ENCODE results near the gene SRC.

Gene SRC

DNA sequence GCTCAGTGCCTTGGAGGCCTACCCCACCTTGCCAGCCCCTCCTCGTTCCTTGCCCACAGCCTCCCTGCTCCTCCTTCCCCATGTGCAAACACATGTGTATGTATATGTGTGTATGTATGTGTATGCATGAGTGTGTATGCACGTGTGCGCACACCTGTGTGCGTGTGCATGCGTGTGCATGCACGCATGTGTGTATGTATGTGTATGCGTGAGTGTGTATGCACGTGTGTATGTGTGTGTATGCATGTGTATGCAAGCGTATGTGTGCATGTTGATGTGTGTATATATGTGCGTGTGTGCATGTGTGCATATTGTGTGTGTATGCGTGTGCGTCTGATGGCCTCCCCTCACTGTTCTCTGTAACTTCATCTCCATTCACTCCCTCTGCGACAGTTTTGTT, 74.7 kb downstream of the SRC start:
- in situ Hi-C loops (cut with MboI; ENCODE audit: low sequenced_read_pairs), result no loop called here

DNA sequence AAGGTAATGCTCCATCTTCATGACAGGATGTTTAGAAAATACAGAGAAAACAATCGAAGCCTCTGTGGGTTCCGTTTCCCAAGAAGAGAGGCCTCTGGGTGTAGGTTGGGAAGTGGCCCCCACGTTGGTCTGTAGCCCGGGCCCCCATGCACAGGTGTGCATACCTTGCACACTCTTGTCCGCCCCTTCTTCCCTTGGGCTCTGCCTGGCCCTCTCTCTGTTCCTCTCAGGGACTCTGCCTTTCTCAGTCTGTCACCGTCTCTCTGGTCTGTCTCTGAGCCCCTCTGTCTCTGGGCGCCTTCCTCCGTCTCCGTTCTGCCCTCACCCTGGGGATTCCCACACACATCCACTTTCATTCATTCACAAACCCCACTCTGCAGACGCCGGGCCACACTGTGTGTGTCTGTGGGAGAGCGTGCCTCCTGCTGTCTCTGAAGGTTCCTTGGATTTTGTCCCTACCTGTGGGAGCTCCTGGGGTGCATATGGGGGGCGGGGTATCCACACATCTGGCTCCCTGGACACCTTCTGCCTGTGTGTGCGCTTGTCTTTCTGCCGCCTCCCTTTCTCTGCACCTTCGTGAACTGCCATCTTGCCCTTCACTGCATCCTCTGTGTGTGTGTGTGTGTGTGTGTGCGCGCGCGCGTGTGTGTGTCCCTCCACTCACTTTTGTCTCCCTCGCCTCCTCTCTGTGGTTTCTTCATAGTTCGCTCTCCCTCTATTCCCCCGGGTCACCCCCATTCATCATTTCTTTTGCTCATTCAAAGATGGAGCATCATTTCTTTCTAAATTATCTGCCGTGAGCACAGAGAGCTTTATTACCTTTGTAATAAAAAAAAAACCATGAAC, 75.3 kb downstream of the SRC start:
- in situ Hi-C loops (cut with MboI; ENCODE audit: low sequenced_read_pairs), result no loop called here

DNA sequence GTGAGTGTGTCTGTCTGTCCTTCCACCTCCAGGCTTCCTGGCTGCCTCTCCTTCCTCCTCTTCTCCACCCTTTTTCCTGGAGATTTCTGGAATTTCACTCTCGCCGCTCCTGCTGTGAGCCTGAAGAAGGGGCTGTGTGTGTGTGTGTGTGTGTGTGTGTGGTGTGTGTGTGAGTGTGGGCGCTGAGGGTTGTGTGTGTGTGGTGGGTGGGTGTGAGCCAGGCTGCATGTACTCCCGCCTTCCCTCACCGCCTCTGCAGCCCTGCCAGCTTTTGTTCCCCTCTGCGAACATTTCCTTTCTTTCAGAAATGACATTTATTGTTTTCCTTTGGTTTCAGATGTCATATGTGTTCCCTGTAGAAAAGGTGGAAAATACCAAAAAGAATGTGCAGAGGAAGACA, 76.0 kb downstream of the SRC start:
- in situ Hi-C loops (cut with MboI; ENCODE audit: low sequenced_read_pairs), result no loop called here

DNA sequence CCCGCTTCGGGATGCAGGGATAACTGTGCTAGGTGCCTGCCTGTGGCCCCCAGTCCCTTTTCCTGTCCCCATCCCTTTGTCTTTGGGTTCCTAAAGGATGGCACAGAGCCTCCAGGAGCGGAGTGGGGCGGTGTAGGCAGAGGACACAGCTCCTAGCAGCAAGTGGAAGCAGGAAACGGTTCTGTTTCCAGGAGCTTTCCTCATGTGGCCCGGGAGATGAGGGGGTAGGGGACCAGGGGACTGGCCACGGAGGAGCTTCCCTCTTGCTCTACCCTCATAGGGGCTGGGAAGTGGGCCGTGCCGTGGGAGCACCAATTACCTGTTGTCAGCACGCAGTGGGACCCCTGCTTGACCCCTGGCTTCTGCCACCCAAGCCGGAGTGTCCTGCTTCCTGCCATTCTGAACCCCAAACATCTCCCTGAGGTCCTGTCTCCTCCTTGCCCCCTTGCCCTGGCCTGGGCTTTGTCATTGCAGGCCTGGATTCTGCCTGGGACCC, 76.9 kb downstream of the SRC start:
- in situ Hi-C loops (cut with MboI; ENCODE audit: low sequenced_read_pairs), result no loop called here

DNA sequence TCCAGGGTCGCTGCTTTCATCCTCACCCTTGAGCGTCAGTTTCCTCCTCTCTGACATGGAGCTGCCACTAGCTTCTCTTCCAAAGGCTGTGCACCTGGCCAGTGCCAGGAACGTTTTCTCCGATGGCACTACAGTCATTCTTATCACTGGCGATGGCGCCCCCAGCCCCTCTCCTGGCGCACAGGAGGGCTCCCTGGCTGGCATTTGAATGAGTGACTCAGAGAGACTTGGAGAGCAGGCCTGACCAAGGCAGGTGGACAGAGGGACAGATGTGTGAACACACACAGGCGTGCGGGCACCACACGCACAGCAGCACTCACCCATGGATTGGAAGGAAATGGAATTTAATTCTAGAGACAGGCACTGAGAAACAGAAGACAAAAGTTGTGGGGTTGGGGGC, 77.6 kb downstream of the SRC start:
- in situ Hi-C loops (cut with MboI; ENCODE audit: low sequenced_read_pairs), result no loop called here

DNA sequence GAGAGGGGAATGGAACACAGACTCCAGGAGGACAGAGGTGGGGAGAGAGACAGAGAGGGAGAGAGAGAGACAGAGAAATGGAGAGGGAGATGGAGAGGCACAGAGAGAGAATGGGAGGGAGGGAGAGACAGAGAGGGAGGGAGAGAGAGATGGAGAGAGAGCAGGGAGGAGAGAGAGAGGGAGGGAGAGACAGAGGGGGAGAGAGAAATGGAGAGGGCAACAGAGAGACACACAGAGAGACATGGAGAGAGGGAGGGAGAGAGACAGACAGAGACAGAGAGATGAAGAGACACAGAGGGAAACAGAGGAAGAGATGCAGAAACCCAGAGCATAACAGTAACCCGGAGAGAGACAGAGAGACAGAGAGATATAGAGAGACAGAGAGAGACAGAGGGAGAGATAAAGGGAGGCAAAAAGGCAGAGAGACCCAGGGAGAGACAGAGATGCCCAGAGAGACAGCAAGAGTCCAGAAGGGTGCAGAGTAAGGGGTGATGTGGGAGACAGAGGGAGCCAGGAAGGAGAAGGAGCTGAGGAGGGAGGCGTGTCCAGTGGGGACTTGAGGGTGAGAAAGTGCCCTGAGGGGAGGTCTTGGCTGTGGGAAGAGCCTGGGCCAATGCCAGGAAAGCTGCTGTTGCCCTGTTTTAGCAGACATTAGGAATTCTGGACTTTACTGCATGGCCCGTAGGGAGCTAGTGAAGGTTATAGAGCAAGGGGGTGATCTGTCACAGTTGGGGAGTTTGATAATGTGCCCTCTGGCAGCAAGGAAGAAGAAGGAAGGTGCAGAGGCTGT, 78.3 kb downstream of the SRC start:
- in situ Hi-C loops (cut with MboI; ENCODE audit: low sequenced_read_pairs), result no loop called here

DNA sequence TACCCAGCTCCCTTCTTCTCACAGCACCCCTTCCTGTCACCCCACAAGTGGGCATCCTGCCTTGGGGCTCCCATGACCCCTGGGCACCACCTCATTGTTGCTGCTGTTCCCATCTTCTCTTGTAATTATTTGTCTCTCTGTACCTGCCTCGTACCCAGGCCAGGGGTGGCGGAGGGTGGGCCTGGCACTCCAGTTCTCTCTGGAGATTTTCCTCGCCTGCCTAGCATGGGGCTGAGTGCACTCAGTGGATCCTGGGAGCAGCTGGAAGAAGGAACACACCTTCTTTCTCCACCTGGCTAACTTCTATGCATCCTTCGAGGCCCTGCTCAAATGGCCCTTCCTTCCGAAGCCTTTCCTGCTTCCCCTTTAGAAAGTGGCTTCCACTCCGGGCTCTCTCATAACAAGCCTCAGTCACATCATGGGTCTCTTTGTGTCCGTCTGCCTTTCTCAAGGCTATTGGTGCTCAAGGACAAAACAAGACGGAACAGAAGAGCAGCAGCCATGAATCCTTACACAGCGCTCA, 79.2 kb downstream of the SRC start:
- in situ Hi-C loops (cut with MboI; ENCODE audit: low sequenced_read_pairs), result no loop called here

DNA sequence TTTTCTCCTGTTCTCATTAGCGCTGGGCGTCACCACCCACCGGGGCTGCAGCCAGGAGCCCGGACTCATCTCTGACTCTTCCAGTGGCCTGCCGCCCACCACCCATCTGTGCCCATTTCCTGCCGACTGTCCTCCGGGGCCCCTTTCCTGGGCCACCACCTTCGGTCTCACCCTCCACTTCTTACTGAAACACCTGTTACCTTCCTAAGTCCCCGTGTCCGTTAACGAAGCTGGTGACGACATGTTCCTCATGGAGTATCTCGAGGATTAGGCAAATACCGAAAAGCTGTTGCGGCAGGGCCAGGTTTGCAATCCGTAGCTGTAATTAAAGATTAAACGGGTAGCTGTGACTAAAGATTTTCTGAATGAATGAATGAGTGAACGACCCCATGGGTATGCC, 80.2 kb downstream of the SRC start:
- in situ Hi-C loops (cut with MboI; ENCODE audit: low sequenced_read_pairs), result no loop called here

DNA sequence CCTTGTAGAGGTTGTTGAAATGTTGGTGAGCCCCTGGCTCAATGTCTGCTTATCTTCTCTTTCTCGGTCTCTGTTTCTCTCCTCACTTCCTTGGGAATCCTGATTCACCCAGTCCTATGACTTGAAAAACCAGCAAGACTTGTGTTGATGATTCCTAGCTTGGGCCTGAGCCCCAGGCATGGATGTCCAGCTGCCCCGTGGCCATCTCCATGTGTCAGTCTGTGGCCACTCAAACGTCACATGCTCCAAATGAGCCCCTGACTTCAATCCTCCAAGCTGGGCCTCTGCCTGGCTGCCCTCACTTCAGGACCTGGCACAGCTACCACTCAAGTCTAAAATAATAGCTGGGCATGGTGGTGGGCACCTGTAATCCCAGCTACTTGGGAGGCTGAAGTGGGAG, 81.0 kb downstream of the SRC start:
- in situ Hi-C loops (cut with MboI; ENCODE audit: low sequenced_read_pairs), result no loop called here

DNA sequence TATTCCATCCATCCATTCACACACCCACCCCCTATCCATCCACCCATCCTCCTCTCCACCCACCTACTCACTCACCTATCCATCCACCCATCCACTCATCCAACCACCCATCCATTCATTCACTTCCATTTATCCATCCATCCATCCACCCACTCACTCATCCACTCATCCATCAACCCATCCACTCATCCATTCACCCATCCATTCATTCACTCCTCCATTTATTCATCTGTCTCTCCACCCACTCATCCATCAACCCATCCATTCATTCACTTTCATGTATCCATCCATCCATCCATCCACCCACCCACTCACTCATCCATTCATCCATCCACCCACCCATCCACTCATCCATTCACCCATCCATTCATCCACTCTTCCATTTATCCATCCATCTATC, 84.1 kb downstream of the SRC start:
- in situ Hi-C loops (cut with MboI; ENCODE audit: low sequenced_read_pairs), result no loop called here

DNA sequence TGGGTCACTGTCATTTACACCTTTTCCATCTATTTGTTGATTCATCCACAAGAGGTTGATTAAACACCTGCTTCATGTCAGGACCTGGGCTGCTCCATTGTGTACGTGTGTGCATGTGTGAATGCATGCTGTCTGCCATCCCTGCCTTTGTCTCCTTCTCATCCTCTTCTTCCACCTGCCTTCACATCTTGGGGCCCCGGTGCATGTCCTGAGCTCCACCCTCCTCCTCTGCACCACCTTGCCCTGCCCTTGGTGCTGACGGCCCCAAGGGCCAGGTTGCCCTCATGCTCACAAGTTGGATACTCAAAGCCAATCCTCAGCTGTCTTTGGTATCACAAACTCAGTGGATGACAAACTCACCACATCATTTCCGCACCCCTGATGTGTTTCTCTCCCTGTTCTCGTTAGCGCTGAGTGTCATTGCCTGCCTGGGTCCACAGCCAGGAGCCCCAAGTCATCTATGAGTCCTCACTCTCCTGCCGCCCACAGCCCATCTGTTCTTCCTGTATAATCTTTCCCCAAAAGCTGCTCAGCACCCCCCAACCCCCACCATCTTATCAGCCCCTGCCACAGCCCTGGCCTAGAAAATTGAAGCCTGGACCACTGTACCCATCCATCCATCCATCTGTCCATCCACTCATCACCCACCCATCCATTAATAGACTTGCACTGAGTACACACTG, 85.0 kb downstream of the SRC start:
- in situ Hi-C loops (cut with MboI; ENCODE audit: low sequenced_read_pairs), result no loop called here

DNA sequence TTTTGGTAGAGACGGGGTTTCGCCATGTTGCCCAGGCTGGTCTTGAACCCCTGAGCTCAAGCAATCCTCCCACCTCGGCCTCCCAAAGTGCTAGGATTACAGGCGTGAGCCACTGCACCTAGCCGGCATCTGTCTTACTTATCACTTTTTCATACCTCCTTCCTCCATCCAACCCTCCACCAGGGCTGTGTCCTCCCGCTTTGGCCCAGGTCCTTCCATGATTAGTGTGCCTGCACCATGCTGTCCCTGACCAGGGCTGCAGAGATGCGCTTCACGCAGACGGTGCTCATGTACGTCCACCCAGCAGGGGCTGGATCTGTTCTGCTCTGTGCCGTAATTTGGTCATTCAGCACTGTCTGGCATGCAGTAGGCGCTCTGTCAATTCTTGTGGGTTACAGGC, 85.8 kb downstream of the SRC start:
- in situ Hi-C loops (cut with MboI; ENCODE audit: low sequenced_read_pairs), result no loop called here

DNA sequence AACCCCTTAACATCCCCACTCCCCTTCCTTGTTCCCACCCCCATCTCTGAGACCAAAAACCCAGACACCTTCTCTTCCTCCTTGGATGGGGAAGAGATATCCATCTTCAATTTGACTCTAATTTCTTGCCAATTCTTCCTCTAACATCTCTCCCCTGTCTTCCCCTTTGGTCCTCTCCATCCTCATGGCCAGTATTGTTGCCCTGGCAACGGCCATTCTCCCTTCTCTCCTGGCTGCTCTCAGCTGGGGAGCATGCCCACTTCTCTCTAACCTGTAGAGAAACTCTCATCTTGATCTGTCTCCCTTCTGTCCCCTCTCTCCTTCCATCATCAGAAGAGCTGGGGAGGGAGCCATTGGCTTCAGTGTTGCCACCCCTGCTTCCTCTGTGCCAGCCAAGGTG, 86.7 kb downstream of the SRC start:
- in situ Hi-C loops (cut with MboI; ENCODE audit: low sequenced_read_pairs), result no loop called here

DNA sequence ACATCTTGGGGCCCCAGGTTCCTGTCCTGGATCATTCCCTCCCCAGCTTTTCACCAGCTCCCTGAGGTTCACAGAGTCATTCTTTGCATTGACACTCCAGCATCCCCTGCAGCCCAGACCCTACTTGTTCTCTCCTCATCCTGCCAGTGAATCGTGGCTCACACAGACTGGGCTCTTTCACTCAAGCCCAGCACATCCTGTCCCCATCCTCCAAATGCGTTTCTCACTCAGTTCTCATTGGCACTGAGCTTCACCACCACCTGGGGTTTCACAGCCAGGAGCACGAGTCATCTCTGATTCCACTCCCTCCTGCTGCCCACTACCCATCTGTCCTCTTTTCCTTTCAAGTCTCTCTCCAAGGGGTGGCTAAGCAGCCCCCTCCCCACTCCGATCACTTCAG, 89.7 kb downstream of the SRC start:
- in situ Hi-C loops (cut with MboI; ENCODE audit: low sequenced_read_pairs), result no loop called here

DNA sequence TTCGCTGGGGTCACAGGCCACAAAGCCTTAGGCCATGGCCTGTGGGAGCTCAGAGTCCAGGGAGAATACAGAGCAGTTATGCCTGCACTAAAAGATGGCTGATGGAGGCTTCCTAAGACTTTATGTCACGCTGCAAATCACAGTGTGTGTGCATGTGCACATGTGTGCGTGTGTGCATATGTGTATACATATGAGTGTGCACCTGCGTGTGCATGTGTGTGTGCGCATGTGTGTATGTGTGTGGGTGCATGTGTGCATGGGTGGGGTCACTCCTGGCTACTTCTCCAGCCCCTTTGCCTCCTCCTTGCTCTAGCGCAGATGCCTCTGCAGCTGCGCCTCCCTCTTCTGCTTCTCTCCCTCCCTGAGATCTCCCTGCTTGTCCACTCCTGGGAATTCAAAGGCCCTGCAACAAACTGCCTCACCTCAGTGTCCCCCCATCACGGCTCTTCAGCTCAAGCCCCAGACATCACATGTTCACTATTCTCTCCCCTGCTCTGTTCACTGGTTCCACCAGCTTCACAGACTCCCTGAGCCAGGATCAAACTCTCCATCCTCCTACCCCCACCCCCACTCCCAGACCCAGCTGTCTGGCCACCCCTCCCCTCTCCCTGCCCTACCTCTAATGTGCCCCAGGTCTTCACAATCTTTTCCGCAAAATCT, 90.7 kb downstream of the SRC start:
- in situ Hi-C loops (cut with MboI; ENCODE audit: low sequenced_read_pairs), result no loop called here

DNA sequence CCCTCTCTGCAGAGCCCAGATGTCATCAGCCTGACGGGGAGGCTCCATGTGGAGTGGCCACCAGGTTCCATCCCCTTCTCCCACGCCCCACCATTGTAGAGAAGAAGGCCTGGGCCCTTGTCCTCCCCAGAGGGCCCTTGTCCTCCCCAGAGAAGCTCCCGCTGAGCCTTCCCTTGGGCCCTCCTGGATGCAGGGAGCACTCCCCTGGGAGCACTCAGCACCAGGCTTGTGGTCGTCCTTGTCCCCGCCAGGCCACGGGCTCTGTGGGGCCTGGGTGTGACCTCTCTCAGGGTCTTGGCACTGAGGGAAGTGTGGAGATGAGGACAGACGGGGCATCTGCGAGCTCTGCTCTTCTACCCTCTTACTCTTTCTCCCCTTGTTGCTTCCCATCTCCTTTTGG, 91.7 kb downstream of the SRC start:
- in situ Hi-C loops (cut with MboI; ENCODE audit: low sequenced_read_pairs), result no loop called here

DNA sequence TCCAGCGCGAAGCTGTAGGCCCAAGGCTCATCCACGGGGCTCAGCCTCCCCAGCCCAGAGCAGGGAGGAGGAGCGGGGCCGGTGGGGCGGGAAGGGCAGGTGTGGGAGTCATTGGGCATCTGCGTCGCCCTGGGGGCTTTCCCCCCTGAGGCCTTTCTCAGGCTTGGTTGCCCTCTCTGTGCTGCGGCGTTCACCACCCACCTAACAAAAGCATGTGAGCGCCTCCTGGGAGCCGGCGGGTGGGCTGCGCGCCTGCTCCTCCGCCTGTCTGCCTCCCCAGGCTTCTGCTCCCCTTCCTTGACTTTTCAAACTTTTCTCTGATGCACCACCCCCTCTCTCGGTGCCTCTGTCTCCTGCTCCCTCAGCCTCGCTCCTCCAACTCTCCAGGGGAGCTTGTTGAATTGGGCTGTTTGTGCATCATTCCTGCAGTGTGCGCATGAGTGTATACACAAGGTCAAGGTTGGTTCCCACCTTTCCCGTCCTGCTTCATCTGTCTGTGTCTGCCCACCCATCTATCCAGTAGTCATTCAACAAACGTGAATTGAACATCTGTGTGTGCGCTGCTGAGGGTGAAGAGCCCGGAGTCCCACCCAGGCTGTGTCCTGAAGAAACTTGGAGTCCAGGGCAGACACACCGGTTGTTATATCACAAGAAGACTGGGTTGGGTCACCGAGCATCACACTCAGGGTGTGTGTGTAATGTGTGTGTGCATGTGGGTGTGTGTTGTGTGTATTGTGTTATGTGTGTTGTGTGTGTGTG, 92.7 kb downstream of the SRC start:
- in situ Hi-C loops (cut with MboI; ENCODE audit: low sequenced_read_pairs), result no loop called here

DNA sequence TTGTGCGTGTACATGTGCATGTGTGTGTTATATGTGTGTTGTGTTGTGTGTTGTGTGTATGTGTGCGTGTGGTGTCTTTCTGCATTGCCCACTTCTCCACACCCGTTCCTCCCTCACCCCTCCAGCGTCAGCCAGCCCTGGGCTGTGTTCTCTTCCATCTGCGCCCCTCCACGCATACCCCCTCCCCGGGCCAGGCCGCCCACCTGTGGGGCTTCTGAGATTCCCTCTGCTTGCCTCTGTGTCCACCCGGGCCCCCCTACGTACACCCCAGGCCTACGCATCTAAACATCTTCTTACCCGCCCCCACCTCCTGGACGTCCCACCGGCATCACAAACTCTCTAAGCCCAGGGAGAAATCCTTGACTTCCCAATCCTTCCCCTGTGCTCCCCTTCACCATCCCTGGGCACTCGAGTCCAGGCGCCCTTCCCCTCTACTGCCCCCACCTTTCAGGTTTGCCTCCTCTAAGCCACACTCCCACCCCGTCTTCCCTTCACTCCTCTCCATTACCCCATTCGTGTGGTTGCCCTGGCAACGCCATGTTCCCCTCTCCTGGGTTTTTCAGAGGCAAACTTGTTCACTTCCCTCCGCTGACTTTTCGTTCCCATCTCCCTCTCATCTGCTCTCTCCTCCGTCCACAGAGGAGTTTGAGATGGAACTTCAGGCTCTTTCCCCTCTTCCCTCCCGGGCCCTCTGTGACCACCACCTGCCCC, 93.4 kb downstream of the SRC start:
- in situ Hi-C loops (cut with MboI; ENCODE audit: low sequenced_read_pairs), result no loop called here

DNA sequence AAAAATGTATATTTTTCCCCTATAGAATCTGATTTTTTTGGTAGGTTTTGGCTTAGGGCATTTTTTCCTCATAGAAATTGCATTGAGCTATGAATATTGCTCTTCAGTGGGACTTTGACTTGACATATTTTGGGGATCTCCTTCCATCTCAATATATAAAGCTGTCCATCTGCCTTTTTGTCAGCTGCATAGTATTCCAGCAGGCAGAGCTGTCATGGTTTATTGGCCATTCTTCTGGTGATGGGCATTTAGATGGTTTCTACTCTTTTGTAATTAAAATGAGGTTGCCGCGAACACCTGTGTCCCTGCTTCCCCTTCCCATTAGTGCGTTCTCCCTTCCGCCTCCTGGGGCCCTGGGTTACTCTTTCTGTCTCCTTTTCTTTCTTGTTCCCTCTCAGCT, 95.1 kb downstream of the SRC start:
- in situ Hi-C loops (cut with MboI; ENCODE audit: low sequenced_read_pairs), result no loop called here

DNA sequence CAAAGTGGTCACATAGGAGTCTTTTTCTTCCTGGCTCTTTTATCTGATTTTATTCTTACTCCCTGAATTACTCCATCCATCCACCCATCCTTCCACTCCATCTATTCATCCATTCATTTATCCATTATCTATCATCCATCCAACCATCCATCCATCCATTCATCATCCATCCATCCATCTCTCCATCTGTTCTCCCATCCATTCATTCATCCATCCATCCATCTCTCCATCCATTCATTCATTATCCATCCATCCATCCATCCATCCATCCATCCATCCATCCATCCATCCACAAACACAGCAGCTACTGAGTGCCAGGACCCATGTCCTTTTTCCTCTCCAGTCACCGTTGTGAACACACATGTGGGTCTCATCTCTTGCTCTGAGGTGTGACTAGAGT, 96.6 kb downstream of the SRC start:
- in situ Hi-C loops (cut with MboI; ENCODE audit: low sequenced_read_pairs), result no loop called here
